ENCODE results near the gene ZKSCAN3.

ZKSCAN3 gene

DNA sequence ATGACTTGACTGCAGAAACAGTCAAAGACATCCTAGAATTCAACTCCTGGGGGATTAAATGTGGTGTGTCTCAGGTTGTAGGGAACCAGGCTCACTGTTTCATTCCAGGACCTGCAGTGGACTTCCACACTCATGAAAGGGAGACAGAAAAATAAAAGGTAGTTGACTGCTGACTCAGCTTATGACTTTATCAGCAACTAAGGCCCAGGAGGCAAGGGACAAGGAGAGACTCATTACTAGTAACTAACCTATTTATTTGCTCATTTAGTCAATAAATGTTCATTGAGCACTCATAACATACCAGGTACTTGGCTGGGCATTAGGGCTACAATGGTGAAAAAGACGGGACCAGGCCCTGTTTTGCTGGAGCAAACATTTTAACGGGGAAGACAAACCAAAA is 16.7 kb upstream of the ZKSCAN3 start:
- H3K4me3 ChIP-seq (ENCODE audit: low read length) = no peak overlapping the region
- 100% methylated on average over 1 of the region's 2 CpGs for WGBS

DNA sequence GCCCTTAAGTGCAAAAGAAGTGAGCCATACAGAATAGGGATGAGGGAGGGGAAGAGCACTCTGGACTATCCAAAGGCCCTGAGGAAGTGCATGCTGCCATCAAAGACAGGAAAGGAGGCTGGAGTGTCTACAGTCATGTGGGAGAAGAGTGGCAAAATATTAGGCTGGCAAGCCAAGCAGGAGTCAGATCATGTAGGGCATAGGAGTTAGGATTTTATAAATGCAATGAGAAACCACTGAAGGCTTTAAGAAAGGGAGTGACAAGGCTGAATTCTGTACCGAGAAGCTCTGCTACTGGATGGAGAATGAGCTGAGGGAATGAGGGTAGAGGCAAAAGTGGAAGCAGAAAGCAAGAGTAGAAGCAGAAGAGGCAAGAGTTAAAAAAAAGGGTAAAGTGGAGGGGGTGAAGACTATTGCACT is 16.1 kb upstream of the ZKSCAN3 start:
- H3K27ac ChIP-seq (ENCODE audit: low read depth, low read length) = no peak overlapping the region
- no peaks in the 10 kb centered on the region for H3K27me3 ChIP-seq (ENCODE audit: insufficient read depth, low read length)
- no peak overlapping the region for H3K4me3 ChIP-seq (ENCODE audit: low read length)
- peaks cover 7% of the 10 kb centered on the region; the same call in 1 of the 2 replicates for H3K36me3 ChIP-seq (ENCODE audit: insufficient read depth, low read length)
- 94% methylated on average over 1 of the region's 1 CpG for WGBS
- H3K9me3 ChIP-seq (ENCODE audit: insufficient read depth, low read depth, low read length) = peaks cover 8% of the 10 kb centered on the region
- H3K9ac ChIP-seq (ENCODE audit: low read depth, low read length) = no peak overlapping the region
- peaks cover 11% of the 10 kb centered on the region for H3K4me1 ChIP-seq (ENCODE audit: insufficient read depth, low read length)

More for the DNA sequence above, 16.7 kb upstream of the ZKSCAN3 start:
- H3K4me1 ChIP-seq (ENCODE audit: insufficient read depth, low read length) = peaks cover 11% of the 10 kb centered on the region
- H3K9me3 ChIP-seq (ENCODE audit: insufficient read depth, low read depth, low read length) = peaks cover 8% of the 10 kb centered on the region
- no peak overlapping the region for H3K27ac ChIP-seq (ENCODE audit: low read depth, low read length)
- peaks cover 7% of the 10 kb centered on the region; the same call in 1 of the 2 replicates for H3K36me3 ChIP-seq (ENCODE audit: insufficient read depth, low read length)
- H3K27me3 ChIP-seq (ENCODE audit: insufficient read depth, low read length) = no peaks in the 10 kb centered on the region
- H3K9ac ChIP-seq (ENCODE audit: low read depth, low read length) = no peak overlapping the region

DNA sequence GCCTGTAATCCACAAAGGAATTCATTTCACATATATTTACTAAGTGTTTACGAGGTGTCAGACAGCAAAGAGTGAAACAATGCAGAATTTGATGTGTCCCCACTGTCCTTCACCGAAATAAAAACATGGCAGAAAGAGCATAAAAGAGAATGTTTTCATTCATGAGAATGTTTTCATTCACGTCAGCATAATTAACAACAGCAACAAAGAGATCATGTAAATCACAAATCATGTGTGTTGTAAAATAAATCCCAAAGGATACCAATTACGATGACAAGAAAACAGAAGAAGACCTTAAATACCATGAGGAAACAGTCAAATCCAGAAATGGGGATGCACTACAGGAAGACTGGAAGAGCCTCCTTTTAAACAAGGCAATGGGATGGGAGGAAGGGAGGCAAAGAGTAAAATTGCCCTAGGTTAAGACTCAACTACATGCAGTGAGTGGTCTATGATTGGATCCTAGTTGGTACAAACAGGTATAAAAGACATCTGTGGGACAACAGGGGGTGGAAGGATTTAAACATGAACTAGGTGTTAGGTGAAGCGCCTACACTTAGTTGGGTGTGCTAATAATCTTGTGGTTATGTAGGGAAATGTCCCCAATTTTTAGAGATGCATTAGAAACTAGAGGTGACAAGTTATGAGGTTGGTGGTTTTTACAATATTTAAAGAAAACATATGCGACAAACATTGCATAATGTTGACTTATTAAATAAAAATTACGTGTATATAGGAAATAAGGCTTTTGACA is 15.3 kb upstream of the ZKSCAN3 start:
- Histone ChIP-seq H3K27me3 (ENCODE audit: insufficient read depth, low read length) (no peaks in the 10 kb centered on the region), H3K36me3 (ENCODE audit: insufficient read depth, low read length) (no peaks in the 10 kb centered on the region; the same call in 1 of the 2 replicates), H3K4me1 (ENCODE audit: insufficient read depth, low read length) (peaks cover 11% of the 10 kb centered on the region), H3K4me3 (ENCODE audit: low read length) (peak overlapping the region; percentile 81), H3K9ac (ENCODE audit: low read depth, low read length) (peak overlapping the region; percentile 97), H3K9me3 (ENCODE audit: insufficient read depth, low read depth, low read length) (peaks cover under 1% of the 10 kb centered on the region; the same call in 1 of the 2 replicates), H3K27ac (ENCODE audit: low read depth, low read length) (peak overlapping the region; percentile 97)
- 97% methylated on average over 7 of the region's 7 CpGs for WGBS

DNA sequence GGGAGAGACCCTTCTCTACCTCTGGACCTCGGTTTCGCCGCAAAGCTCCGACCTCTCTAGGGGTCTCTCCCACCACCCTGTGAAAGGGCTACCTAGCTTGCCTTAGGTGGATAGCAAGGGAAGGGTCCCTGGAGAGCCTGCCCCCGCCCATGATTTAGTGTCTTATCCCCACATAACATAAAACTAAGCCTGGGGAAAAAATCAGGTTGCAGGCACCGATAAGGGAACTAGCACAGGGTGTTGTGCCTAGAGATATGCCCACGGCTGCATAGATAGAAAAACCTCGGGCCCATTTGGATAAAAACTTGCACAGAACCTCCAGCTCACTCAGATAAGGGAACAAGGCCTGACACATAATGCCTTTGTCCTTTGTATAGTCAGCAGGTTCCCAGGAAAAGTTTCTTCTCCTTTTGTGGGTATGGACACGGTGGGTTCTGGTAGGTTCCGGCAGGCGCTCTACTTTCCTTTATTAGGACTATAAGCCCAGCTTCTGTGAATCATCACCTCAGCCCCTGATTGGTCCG is 14.6 kb upstream of the ZKSCAN3 start:
- peak overlapping the region; percentile 97 for H3K27ac ChIP-seq (ENCODE audit: low read depth, low read length)
- peaks cover 11% of the 10 kb centered on the region for H3K4me1 ChIP-seq (ENCODE audit: insufficient read depth, low read length)
- H3K27me3 ChIP-seq (ENCODE audit: insufficient read depth, low read length) = no peaks in the 10 kb centered on the region
- peak overlapping the region; percentile 97 for H3K9ac ChIP-seq (ENCODE audit: low read depth, low read length)
- no peaks in the 10 kb centered on the region for H3K9me3 ChIP-seq (ENCODE audit: insufficient read depth, low read depth, low read length)
- H3K4me3 ChIP-seq (ENCODE audit: low read length) = peak overlapping the region; percentile 81
- 48% methylated on average over 12 of the region's 12 CpGs for WGBS
- H3K36me3 ChIP-seq (ENCODE audit: insufficient read depth, low read length) = no peaks in the 10 kb centered on the region

DNA sequence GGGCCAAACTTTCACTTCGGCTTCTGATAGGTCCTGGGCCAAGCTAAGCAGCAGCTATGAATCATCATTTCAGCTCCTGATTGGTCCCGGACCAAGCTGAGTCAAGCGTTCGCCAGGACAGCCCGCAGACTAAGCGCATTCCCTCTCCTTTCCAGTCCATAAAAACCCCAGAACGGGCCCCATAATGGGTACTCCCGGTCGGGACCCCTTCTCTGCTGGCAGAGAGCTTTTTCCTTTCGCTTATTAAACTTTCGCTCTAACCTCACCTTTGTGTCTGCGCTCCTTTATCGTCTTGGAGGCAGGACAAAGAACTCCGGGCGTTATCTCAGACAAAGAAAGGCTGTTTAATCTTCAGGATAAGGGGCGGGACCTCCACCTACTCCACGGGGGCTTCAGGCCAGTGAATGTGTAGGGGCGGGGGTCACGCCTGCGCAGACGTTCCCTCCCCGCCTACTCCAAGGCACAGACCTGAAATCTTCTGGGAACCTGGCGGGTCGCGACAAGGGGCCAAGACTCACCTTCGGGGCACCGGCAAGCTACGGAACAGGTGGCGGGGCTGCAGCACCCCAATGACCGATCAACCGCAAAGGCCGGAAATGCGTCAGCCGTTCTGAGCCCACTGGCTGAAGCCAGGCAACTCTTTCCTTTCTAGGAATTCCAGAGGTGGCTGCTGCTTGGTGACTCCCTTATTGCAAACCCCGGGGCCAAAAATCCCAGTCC is 14.0 kb upstream of the ZKSCAN3 start, which contains the start of gene ZSCAN31:
Gene ZSCAN31, minus strand, starts transcription at position 585 of the 720 bp plus-strand sequence. CDS start 6,465 bp downstream, outside the sequence.
- H3K27me3 ChIP-seq (ENCODE audit: insufficient read depth, low read length) = no peaks in the 10 kb centered on the region
- WGBS = under 1% methylated on average over 35 of the region's 35 CpGs
- H3K4me1 ChIP-seq (ENCODE audit: insufficient read depth, low read length) = peaks cover 11% of the 10 kb centered on the region

DNA sequence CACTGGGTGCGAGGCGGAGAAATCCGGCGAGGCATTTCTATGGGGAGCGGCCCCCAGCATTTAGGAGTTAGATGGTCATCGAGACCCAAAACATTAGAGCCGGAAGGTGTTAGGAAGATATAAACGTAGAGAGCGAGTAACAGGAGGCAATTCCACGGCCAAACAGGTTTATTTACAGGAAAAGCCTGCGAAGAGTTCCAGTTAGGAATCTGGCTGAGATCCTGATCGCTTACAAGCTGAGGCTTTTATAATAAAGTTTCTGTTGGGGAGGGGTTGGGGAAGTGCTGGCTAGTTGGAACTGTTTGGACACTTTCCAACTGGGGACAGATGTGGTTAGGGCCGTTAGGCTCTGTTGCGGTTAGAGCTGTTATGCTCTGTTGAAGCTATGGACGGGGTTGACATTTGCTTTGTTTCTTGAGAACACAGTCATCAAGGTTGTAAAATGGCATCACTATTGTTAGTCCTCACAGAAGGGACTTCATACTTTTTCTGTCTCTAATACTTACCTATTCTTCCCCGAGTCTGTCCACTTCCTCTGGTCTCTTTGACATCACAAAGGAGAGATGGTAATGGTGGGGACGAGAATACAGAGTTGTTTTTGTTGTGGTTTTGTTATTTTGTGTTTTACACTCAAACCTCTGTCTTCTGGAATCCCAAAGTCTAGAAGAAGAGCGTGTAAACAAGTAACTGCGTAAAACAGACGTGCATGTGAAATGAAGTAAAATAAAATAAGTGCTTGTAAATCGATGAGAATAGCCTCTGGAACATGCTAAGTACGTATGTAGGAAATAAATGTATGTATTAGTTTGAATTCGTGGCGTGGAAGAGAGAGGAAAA is 13.2 kb upstream of the ZKSCAN3 start:
- Histone ChIP-seq H3K9me3 (ENCODE audit: insufficient read depth, low read depth, low read length) (no peaks in the 10 kb centered on the region), H3K4me3 (ENCODE audit: low read length) (peak overlapping the region; percentile 81), H3K9ac (ENCODE audit: low read depth, low read length) (peak overlapping the region; percentile 97), H3K27me3 (ENCODE audit: insufficient read depth, low read length) (no peaks in the 10 kb centered on the region), H3K36me3 (ENCODE audit: insufficient read depth, low read length) (no peaks in the 10 kb centered on the region), H3K27ac (ENCODE audit: low read depth, low read length) (peak overlapping the region; percentile 97), H3K4me1 (ENCODE audit: insufficient read depth, low read length) (peaks cover 11% of the 10 kb centered on the region)
- 18% methylated on average over 24 of the region's 24 CpGs for WGBS

More for the DNA sequence above, 14.0 kb upstream of the ZKSCAN3 start, which contains the start of gene ZSCAN31:
- peak within 1 kb of the TSS; percentile 97 for H3K9ac ChIP-seq (ENCODE audit: low read depth, low read length)
- no peaks in the 10 kb centered on the region for H3K36me3 ChIP-seq (ENCODE audit: insufficient read depth, low read length)
- H3K4me3 ChIP-seq (ENCODE audit: low read length) = peak within 1 kb of the TSS; percentile 81
- H3K9me3 ChIP-seq (ENCODE audit: insufficient read depth, low read depth, low read length) = no peaks in the 10 kb centered on the region
- H3K27ac ChIP-seq (ENCODE audit: low read depth, low read length) = peak within 1 kb of the TSS; percentile 97

DNA sequence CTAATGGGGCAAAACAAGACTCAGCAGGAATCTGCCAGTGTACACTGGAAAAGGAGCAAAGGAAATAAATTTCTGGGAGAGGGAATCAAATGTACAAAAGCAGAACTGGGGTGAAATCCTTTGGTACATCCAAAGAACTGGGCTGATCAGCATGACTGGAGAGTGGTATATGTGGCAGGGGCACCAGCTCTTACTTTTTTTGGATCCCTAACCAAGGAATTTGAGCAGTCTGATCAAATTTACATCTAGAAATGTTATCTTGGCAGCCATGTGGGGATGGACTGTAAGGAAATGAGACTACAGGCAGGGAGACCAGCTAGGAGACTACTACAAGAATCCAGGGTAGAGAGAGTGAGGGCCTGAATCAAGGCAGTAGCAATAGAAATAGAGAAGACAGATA is 12.6 kb upstream of the ZKSCAN3 start:
- Histone ChIP-seq H3K4me3 (ENCODE audit: low read length) (peak overlapping the region; percentile 81), H3K9ac (ENCODE audit: low read depth, low read length) (peak overlapping the region; percentile 97; the same call in 1 of the 2 replicates), H3K27ac (ENCODE audit: low read depth, low read length) (no peak overlapping the region), H3K27me3 (ENCODE audit: insufficient read depth, low read length) (no peaks in the 10 kb centered on the region), H3K9me3 (ENCODE audit: insufficient read depth, low read depth, low read length) (no peaks in the 10 kb centered on the region), H3K4me1 (ENCODE audit: insufficient read depth, low read length) (peaks cover 11% of the 10 kb centered on the region), H3K36me3 (ENCODE audit: insufficient read depth, low read length) (no peaks in the 10 kb centered on the region)

DNA sequence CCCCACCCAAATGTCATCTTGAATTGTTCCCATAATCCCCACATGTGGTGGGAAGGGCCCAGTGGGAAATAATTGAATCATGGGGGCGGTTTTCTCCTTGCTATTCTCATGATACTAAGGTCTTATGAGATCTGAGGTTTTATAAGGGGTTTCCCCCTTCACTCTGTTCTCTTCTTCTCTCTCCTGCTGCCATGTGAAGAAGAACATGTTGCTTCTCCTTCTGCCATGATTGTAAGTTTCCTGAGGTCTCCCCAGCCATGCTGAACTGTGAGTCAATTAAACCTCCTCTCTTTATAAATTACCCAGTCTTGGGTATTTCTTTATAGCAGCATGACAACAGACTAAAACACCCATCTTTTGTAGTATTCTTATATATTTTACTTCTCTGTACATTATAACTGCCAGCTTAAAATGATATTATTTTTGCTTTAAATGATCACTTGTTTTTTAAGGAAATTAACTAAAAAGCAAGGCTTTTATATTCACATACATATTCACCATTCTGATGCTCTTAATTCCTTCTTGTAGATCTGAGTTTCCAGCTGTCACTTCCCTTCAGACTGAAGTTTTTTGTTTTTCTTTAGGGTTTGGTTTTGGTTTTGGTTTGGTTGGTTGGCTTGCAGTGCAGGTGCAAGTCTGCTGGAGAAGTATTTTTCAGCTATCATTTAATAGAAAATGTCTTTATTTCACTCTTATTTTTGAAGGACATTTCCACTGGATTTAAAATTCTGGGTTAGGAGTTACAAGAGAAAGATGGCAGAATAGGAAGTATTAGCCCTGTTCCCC is 9.2 kb upstream of the ZKSCAN3 start:
- Histone ChIP-seq H3K36me3 (ENCODE audit: insufficient read depth, low read length) (no peaks in the 10 kb centered on the region), H3K9ac (ENCODE audit: low read depth, low read length) (no peak overlapping the region), H3K4me1 (ENCODE audit: insufficient read depth, low read length) (peaks cover 4% of the 10 kb centered on the region; the same call in 1 of the 2 replicates), H3K4me3 (ENCODE audit: low read length) (no peak overlapping the region), H3K9me3 (ENCODE audit: insufficient read depth, low read depth, low read length) (no peaks in the 10 kb centered on the region), H3K27me3 (ENCODE audit: insufficient read depth, low read length) (peaks cover 12% of the 10 kb centered on the region; the same call in 1 of the 2 replicates), H3K27ac (ENCODE audit: low read depth, low read length) (no peak overlapping the region)
- WGBS = no CpG with 5 or more reads among the region's 1 CpG

DNA sequence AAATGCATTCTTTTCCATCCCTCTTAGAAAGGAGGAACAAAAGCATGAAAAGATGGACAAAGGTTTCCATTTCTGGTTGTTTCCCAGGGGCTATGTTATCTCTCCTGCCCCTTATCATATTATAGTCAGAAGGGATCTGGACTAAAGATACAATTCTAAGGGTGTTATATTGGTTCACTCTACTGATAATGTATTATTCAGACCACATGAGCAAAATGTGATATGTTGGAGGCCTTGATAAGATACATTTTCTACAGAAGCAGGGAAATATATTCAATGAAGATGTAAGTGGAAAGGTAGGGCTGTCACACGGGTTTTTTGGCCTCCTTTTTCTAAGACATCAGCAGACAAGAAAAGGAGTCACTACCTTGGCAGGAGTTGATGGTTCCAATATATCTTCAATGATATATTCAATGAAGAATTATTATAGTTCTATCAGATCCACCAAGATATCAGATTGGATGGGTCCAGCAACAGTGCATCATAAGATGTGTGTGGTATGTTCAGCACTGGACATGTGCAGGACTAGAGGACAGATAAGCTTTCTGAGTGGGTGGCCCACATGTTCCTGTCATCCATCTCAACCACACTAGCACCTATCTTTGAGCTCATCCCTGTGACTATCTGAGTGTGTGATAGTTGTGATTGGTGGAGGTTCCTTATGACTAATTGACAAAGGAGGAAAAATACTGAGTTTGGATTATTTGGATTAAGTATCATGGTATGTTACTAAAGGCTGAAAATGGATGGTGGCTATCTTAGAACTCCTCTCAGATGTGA is 5.7 kb upstream of the ZKSCAN3 start:
- no peaks in the 10 kb centered on the region for H3K36me3 ChIP-seq (ENCODE audit: insufficient read depth, low read length)
- H3K27me3 ChIP-seq (ENCODE audit: insufficient read depth, low read length) = peaks cover 26% of the 10 kb centered on the region
- H3K4me3 ChIP-seq (ENCODE audit: low read length) = no peak overlapping the region
- H3K9me3 ChIP-seq (ENCODE audit: insufficient read depth, low read depth, low read length) = no peaks in the 10 kb centered on the region
- no CpG with 5 or more reads among the region's 1 CpG for WGBS
- H3K4me1 ChIP-seq (ENCODE audit: insufficient read depth, low read length) = no peaks in the 10 kb centered on the region
- H3K27ac ChIP-seq (ENCODE audit: low read depth, low read length) = no peak overlapping the region
- no peak overlapping the region for H3K9ac ChIP-seq (ENCODE audit: low read depth, low read length)

All from HUES64 (cell line).